HCT116 (cell line): ENCODE results near the gene WNT5B. TPM values are rescaled to one million over a fixed set of nuclear protein-coding genes. Genes with fewer than 3 reads are reported as not detected.

ENCODE experiments used
- ATAC-seq: fragments of 200-7000 bp; cut with Tn5 transposase; 2 replicates; pipeline ENCODE4 v1.9.1; 2020; ENCODE audit warnings: mild to moderate bottlenecking, moderate library complexity
- BruUV-seq: library from RNA; stranded (reverse); fragments of 400-500 nt; replicated peaks from 2 replicates; lab custom pipeline; 2021; lab: Mats Ljungman, UMichigan
- CTCF ChIA-PET: fragments of 300-600 bp; sonication (Branson Sonifier 250); formaldehyde crosslinking; loops from one replicate; lab custom pipeline; 2021; ENCODE audit warnings: antibody characterized with exemption; lab: Charles Lee
- POLR2A ChIA-PET: fragments of 300-600, 350-600 bp; sonication (Branson Sonifier 250); formaldehyde crosslinking; loops from one replicate; lab custom pipeline; 2021; ENCODE audit warnings: antibody characterized with exemption; lab: Charles Lee
- RAD21 ChIA-PET, 2 experiments: fragments of 300-600 bp; sonication (Branson Sonifier 250); formaldehyde crosslinking; loops; one replicate each; lab custom pipeline; 2023; ENCODE audit warnings: low total read pairs in 2 of 2; ENCODE audit not compliant: uncharacterized antibody in 2 of 2, unreplicated experiment in 2 of 2, low non-redundant PET in 1 of 2; lab: Charles Lee
- DNase-seq: peaks from one replicate; pipeline ENCODE4 v3.0.0-alpha.2; 2010; ENCODE audit warnings: low read depth, low spot score
- H2AFZ ChIP-seq: fragments of 200-600 bp; shearing (Covaris generic), sonication (generic); 2 replicates; pipeline ENCODE4 v1.6.1; 2017; ENCODE audit warnings: low read depth, mixed run types, mixed read lengths, antibody characterized with exemption, low read length; ENCODE audit not compliant: poor library complexity, severe bottlenecking
- H3K27ac ChIP-seq: 2 replicates; pipeline ENCODE4 v1.5.1; 2012; ENCODE audit warnings: low read depth, low read length
- H3K27me3 ChIP-seq: fragments of 200-600 bp; sonication (generic); 2 replicates; pipeline ENCODE4 v1.6.1; 2016; ENCODE audit warnings: mixed run types, low read length, mixed read lengths; ENCODE audit not compliant: insufficient read depth
- H3K36me3 ChIP-seq, 2 experiments: fragments of 200-500 bp in 1 of 2; fragments of 200-600 bp in 1 of 2; sonication (Bioruptor generic) in 1 of 2; sonication (generic) in 1 of 2; 2 replicates each; pipeline versions ENCODE4 v1.5.1 to v1.6.1; 2014 to 2016; ENCODE audit warnings: low read length in 2 of 2, inconsistent platforms in 1 of 2, mixed read lengths in 1 of 2, mixed run types in 1 of 2; ENCODE audit not compliant: insufficient read depth in 2 of 2, control insufficient read depth in 1 of 2
- H3K4me1 ChIP-seq, 2 experiments: fragments of 200-600 bp in 1 of 2; sonication (generic) in 1 of 2; 2 replicates each; pipeline versions ENCODE4 v1.5.1 to v1.6.1; 2012 to 2017; ENCODE audit warnings: low read length in 2 of 2, inconsistent platforms in 1 of 2, mild to moderate bottlenecking in 1 of 2, mixed read lengths in 1 of 2, mixed run types in 1 of 2, moderate library complexity in 1 of 2; ENCODE audit not compliant: insufficient read depth in 2 of 2, control insufficient read depth in 1 of 2
- H3K4me2 ChIP-seq: fragments of 200-600 bp; sonication (generic); 2 replicates; pipeline ENCODE4 v1.6.1; 2017; ENCODE audit warnings: mixed run types, low read length, mixed read lengths
- H3K4me3 ChIP-seq, 2 experiments: fragments of 200-600 bp in 1 of 2; sonication (generic) in 1 of 2; replicated peaks in 1 of 2; 2 replicates each; pipeline ENCODE4 v1.5.1; 2011 to 2016; ENCODE audit warnings: low read length in 2 of 2, control low read depth in 1 of 2, low read depth in 1 of 2, mild to moderate bottlenecking in 1 of 2, mixed read lengths in 1 of 2, mixed run types in 1 of 2
- H3K79me2 ChIP-seq: fragments of 200-600 bp; sonication (generic); 2 replicates; pipeline ENCODE4 v1.6.1; 2017; ENCODE audit warnings: mild to moderate bottlenecking, mixed run types, low read length, moderate library complexity, mixed read lengths; ENCODE audit not compliant: insufficient read depth
- H3K9ac ChIP-seq: fragments of 200-600 bp; sonication (generic); 2 replicates; pipeline ENCODE4 v1.6.1; 2016; ENCODE audit warnings: low read length, mixed read lengths
- H3K9me2 ChIP-seq: fragments of 200-600 bp; sonication (generic), shearing (Covaris generic); 2 replicates; pipeline ENCODE4 v1.6.1; 2017; ENCODE audit warnings: mixed run types, mild to moderate bottlenecking, moderate library complexity; ENCODE audit not compliant: insufficient read depth
- H3K9me3 ChIP-seq, 2 experiments: fragments of 200-500 bp in 1 of 2; fragments of 200-600 bp in 1 of 2; sonication (Bioruptor generic) in 1 of 2; sonication (generic) in 1 of 2; 2 replicates each; pipeline ENCODE4 v1.6.1; 2014 to 2017; ENCODE audit warnings: low read length in 2 of 2, mixed read lengths in 2 of 2, inconsistent platforms in 1 of 2, low read depth in 1 of 2, mild to moderate bottlenecking in 1 of 2, mixed run types in 1 of 2, moderate library complexity in 1 of 2; ENCODE audit not compliant: control insufficient read depth in 1 of 2, insufficient read depth in 1 of 2
- H4K20me1 ChIP-seq: fragments of 200-600 bp; sonication (generic), shearing (Covaris generic); 2 replicates; pipeline ENCODE4 v1.6.1; 2017; ENCODE audit warnings: mixed run types, mild to moderate bottlenecking, moderate library complexity; ENCODE audit not compliant: insufficient read depth
- CEBPB ChIP-seq: IDR thresholded peaks from 2 replicates; pipeline ENCODE4 v1.6.1; 2012; ENCODE audit warnings: low read depth
- JUND ChIP-seq: IDR thresholded peaks from 2 replicates; pipeline ENCODE4 v1.6.1; 2012
- POLR2A ChIP-seq: IDR thresholded peaks from 2 replicates; pipeline ENCODE4 v1.7.0; 2011; ENCODE audit warnings: borderline replicate concordance; ENCODE audit not compliant: insufficient read depth, insufficient read length; ENCODE audit errors: extremely low read depth
- REST ChIP-seq: IDR thresholded peaks from 2 replicates; pipeline ENCODE4 v1.6.1; 2012; ENCODE audit warnings: low read depth
- SP1 ChIP-seq: IDR thresholded peaks from 2 replicates; pipeline ENCODE4 v1.6.1; 2012; ENCODE audit warnings: low read depth
- YY1 ChIP-seq: IDR thresholded peaks from 2 replicates; pipeline ENCODE4 v1.6.1; 2011; ENCODE audit warnings: low read length, low read depth, moderate library complexity, mild to moderate bottlenecking; ENCODE audit not compliant: insufficient replicate concordance; ENCODE audit errors: extremely low read depth
- ZNF274 ChIP-seq: fragments of 200-500 bp; sonication (Bioruptor generic); IDR thresholded peaks from 2 replicates; pipeline ENCODE4 v1.6.1; 2014; ENCODE audit warnings: mild to moderate bottlenecking, low read depth, low read length, inconsistent platforms
- intact Hi-C: fragments of 100-400 bp; cut with micrococcal nuclease; formaldehyde crosslinking; loops from 2 replicates; pipeline ENCODE4 v1.10.0; 2022
- total RNA-seq: library from RNA; stranded (reverse); gene quantifications from one replicate; pipeline ENCODE4 v1.2.1, GENCODE V29; 2021; ENCODE audit not compliant: unreplicated experiment

Gene WNT5B
- total RNA-seq, 1 experiment from 2014 or later = 0.52 TPM

DNA sequence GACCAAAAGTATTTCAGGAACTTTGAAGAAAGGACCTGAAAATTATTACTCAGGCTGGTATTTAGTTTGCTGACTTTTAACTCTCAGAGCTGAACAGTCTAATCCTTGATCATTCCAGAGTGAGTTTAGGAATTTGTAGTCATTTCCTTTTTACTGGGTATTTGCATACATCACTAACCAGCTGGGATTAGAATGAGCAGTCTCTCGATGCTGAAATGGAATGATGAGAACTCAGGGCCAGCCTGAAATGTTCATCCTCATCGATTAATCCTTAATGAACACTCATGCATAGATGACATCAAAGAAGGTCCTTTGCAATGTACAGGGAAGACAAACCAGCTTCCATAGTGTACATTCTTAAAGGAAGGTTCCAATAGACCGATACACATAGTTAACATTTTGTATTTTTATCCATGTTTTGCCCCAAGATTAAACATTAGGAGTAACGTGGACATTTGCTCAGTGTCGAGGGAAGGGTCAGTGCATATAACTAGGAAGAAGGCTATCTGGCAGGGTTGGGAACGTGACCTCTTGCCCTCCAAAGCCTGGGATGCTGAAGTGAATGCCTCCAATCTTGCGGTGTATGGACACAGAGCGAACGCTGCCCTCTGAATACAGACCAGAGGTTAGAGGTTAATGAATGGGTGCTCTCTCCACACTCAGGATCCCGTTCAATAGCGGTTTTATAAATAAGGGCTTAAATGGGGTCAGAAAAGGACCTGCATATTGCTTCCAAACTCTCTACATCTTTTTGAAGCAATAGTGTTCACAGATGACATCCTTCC lies 49.2 kb upstream of the WNT5B start:
- RAD21 ChIA-PET = no interaction called here
- CTCF ChIA-PET = interaction anchor here (5.1 kb wide), 1 partner anchor 463 kb away, joined by 180 read pairs; no protein-coding TSS in a partner anchor
- H3K27ac ChIP-seq = no peak overlapping the region
- TF ChIP-seq REST (no peak), SP1 (no peak), YY1 (no peak), ZNF274 (no peak), POLR2A (no peak), JUND (no peak), CEBPB (no peak)
- TF ChIP-seq, all 23 proteins: peak for 0
- H3K9me3 ChIP-seq = no peaks in the 10 kb centered on the region
- intact Hi-C loops = loop anchor here (5.0 kb wide), 1 partner anchor 633 kb away; the partner anchor contains the start of gene RAD52
- H3K27me3 ChIP-seq = no peaks in the 10 kb centered on the region
- no peak overlapping the region for H3K4me2 ChIP-seq
- POLR2A ChIA-PET = no interaction called here
- H4K20me1 ChIP-seq = no peaks in the 10 kb centered on the region
- DNase-seq (no peak), ATAC-seq (no peak)
- peaks cover 2 to 4% of the 10 kb centered on the region in 2 experiments; a peak in 1 of 4 replicates for H3K4me1 ChIP-seq
- H3K36me3 ChIP-seq = no peaks in the 10 kb centered on the region
- H2AFZ ChIP-seq = no peak overlapping the region
- BruUV-seq = no TSS peak
- no peaks in the 10 kb centered on the region for H3K9me2 ChIP-seq
- H3K9ac ChIP-seq = no peak overlapping the region
- H3K4me3 ChIP-seq = no peak overlapping the region
- no peaks in the 10 kb centered on the region for H3K79me2 ChIP-seq
